NCI-H1694 treated with DMSO at 0.1 percent for 48 hours (cell line): ENCODE data around the gene CDT1.
"Not testable (repeated sequence)": the region's sequence is repeated elsewhere in the genome, so short reads cannot be mapped to it uniquely, and the experiment has no call there.

Experiments
- DNase-seq: peaks from one replicate; lab custom pipeline; 2025; lab: John Stamatoyannopoulos, UW

CDT1 gene

DNA sequence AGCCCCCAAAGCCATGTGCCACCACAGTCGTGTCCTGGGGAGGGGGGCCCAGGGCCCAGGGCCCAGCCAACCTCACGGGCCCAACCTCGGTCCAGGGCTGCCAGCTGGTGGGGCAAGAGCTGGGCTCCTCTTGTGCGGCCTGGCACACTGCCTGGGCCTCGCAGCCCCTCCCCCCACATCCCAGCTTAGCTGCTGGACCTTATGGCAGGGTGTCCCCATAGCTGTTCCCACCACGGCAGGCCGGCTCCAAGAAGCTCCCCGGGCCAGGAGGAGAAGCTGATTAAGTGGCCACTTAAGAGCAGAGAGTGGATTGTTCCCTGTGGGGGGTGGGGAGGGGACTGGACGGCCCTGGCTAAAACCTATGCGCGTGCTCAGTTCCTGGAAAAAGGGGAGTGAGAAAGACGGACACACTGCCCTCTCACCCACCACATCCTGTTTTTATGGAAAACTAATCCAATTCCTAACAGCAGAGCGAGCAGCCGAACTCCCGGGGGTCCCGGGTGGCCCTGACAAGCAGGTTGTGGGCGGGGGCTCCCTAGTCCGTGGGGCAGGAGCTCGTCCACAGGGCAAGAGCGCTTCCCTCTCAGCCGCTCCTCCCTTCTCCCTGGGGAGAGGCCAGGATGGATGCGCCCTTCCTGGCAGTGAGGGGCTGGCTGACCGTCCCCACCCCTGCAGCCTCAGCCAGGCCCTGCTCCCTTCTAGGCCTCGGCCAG is 35.4 kb upstream of the CDT1 start:
- no peak for DNase-seq

DNA sequence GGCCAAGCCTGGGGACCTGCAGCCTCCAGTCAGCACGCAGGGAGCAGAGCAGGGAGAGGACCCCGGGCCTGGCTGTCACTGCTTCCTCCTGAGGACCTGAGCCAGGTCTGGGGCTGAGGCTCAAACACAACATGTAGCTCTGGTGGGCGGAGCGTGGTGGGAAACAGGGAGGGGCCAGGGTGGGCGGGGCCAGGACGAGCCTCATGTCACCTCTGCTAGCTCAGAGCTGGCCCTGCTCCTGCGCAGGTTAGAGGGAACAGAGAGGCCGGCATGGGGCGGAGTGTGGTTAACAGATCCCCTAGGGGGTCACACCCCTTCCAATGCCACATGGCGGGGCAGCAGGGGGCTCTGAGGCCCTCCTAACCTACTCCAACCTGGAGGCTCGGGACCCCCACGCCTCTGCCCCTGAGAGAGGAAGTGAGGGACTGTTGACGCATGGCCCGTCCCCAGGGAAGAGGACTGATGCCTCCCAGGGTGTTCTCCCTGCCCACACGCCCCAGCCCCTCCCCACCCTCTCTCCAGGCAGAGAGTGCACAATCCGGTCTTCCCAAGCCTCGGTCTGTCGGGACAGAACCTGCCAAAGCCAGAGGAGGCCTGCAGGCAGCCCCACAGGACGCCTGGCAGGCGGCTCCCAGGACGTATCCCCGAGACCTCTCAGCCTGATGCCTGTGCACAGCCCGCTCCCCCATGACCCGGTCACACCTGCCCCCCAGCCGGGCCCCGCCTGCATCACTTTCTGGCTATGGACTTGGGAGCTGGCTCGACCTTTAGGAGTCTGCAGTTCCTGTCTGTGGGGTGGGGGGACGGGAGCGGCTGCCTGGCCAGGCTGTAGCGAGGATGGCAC is 33.8 kb upstream of the CDT1 start:
- DNase-seq, result no peak

- no peak for DNase-seq
Measured at GRCh38 chr16:88770461-88771293, 32.9 kb upstream of the CDT1 start.

GRCh38 chr16:88771294-88771772 is 32.3 kb upstream of the CDT1 start:
- no peak for DNase-seq

GRCh38 chr16:88771781-88772180 is 31.8 kb upstream of the CDT1 start:
- DNase-seq, result not testable (repeated sequence)

DNA sequence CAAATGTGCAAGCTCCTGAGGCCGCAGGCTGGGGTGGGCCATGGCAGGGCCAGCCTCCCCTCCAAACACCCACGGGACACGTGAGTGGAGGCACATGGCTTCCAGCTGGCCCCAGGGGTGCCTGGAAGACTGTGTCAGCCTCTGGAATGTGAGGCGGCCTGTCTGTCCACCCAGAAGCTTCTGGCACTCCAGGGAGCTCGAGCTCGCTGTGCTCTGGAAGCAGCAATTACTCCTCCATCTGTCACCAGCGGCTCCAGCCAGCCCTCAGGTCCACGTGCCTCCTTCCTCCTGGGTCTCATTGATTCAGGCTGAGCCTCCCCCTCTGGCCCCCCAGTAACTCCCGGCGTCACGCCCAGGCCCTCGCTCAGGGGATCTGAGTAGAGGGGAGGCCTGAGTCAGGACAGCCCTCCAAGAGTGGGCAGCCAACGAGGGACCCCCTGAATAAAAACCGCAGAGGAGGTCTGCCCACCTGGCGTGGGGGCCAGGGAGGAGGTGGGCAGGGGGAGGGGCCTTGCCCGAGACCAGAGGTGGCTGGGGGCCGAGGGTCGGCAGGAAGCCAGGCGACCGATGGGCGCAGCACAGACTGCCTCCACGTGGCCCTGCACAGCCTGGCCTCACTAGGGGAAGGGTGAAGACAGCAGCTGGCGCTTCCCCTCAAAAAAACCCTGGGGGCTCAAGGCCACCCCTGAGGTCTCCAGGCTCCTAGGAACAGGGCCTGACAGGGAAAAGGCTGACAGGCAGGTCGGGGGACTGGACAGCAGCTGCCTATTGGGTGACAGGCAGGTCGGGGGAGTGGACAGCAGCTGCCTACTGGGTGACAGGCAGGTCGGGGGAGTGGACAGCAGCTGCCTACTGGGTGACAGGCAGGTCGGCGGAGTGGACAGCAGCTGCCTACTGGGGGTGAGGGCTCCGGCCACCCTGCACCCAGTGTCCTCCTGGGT is 30.4 kb upstream of the CDT1 start:
- peak; percentile 69 for DNase-seq

DNA sequence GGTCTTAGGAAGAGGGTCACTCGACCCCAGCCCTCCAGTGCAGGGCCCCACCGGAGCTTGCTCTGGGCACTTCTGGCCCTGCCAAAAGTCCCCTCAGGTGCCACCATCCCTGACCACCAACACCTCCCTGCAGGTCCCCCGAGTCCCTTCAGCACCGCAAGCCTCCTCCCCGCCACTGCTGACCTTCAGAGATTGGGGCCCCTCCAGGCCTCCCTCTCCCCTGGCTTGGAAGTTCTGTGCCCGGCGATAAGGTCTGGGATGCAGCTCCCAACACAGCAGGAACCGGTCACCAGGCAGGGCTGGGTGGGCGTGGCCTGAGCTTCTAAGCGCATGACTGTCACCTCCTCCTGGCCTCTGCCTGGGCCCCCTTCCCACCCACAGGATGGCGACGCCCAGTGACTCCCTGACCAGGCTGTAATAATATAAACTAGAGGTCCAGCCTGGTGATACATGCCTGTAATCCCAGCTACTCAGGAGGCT is 29.7 kb upstream of the CDT1 start:
- no peak for DNase-seq

- no peak for DNase-seq
Measured at GRCh38 chr16:88774544-88775393, 28.8 kb upstream of the CDT1 start.

- no peak for DNase-seq
Measured at GRCh38 chr16:88775825-88776224, 27.8 kb upstream of the CDT1 start.

DNA sequence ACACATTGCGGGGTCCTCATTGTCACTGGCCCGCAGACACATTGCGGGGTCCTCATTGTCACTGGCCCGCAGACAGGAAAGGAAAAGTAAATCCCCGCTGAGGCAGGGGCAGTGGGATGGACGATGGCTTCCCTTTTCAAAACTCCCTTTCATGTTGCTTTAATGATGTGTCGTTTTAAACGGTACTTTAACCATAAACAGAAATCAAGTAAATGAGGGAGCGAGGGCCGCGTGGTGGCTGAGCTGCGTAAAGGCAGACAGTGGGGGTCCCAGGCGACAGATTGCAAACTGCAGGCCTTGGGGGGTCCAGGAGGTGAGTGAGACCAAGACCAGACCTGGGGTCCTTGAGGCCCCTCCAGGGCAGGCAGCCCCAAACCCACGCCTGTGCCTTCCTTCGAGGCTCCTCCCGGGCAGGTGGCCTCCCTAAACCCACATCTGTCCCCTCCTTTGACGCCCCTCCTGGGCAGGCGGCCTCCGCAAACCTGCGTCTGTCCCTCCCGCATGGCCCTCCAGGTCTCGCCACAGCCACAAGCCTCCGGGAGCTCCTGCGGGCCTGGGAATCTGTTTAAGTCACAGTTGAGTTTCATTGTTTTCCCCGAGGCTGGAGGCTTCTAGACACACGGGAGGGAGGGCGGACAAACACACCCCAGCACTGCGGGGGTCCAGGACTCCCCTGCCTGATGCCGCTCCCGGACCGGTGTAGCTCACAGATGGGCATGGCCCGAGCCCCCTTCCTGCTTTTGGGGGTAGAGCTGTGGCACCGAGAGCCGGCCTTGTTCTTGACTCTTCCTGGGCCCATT is 25.9 kb upstream of the CDT1 start:
- no peak for DNase-seq

GRCh38 chr16:88778271-88778525 is 25.4 kb upstream of the CDT1 start:
- no peak for DNase-seq

- DNase-seq, result no peak
Measured at GRCh38 chr16:88778541-88779065, 25.0 kb upstream of the CDT1 start.

- DNase-seq, result no peak
Measured at GRCh38 chr16:88779406-88780141, 24.0 kb upstream of the CDT1 start.

GRCh38 chr16:88780142-88781062 is 23.2 kb upstream of the CDT1 start:
- DNase-seq, result no peak

DNA sequence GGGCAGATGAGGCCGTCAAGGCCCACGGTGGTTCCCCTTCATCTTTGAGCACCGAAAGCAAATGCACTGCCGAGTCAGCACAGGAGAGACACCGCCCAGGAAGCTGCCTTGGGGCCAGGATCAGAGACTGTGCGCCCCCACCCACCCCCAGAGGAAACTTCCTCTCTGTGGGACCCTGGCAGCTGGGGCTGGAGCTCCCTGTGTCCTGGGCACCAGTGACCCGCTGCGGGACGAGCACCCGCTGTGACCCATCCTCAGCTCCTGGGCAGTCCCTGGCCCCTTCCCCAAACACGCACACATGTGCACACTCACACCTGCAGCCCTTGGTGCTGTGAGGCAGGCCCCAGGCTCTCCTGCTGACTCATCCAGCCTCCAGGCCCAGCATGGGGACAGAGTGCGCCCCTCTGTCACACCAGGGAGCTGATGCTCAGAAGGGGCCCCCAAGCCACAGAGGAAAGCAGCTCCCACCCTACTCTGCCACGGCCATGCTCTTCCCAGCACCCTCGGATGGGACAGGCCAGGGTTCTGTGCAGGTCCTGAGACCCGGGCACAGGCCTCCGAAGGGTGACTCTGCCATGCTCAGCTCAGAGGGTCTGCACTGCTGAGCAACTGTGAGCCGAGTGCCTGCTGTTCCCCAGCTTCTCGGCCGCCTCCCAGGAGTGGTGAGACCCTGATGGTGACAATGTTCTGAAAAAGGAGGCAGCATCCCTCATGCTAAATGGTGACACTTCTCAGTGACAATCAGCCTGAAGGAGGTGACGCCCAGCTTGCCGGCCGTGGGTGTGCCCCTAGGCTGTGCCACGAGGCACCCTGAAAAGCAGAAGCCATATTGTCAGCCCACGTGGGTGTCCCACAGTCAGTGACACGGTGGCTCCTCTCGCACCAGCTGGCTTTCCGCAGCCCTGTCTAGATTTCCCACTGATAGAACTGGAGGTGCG is 22.2 kb upstream of the CDT1 start:
- DNase-seq, result no peak
